SK-N-DZ (cell line): ENCODE results near the gene C21orf58.

ENCODE experiments used
- DNase-seq: peaks from one replicate; pipeline ENCODE4 v3.0.0-alpha.2; 2015; ENCODE audit warnings: low spot score

The C21orf58 gene

DNA sequence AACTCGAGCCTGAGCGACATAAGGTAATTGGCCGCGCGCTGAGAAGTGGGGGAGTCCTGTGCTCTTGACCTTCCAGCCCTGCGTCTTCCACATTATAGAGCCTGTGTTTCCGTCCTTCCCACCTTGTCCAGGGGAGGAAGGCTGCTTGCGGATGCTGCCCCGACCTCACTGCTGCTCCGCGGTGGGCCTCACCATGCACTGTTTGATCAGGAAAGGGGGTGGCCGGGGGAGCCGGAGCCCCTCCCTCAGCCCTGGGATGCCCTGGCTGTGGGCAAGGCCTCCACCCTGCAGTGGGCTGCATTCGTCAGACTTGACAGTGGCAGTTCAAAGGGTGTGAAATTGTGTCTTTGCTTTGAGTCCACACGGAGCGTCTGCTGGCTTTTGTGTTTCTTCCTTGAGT is 30.4 kb upstream of the C21orf58 start:
- DNase-seq = no peak

DNA sequence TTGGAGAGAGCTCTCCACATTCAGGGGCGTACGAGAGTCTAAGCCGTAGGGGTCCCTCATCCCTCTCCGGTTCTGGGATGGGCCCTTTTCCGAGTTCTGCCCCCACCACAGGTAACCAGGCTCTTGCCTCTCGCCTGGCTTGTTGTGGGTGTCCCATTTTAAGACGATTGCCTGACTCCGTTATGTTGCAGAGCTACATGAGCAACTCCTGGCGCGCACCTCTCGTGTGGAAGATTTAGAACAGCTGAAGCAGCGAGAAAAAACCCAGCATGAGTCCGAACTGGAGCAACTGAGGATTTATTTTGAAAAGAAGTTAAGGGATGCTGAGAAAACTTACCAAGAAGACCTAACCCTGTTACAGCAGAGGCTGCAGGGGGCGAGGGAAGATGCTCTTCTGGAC is 29.2 kb upstream of the C21orf58 start:
- DNase-seq = no peak

DNA sequence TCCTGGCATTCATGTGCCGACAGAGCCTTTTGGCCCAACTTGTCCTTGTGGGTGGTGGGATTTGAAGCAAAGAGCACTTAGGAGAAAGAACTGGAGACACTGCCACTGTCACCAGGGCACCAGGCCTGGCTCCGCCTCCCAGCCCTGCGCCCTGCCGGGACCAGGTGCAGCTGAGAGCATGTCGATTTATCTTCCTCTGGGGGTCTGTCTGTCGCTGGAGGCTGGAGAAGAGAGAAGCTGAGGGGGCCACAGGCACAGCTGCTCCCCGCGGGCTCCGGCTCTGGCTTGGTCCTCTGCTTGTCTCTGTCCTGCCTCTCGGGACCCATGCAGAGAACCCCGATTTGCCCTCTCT is 28.5 kb upstream of the C21orf58 start:
- no peak for DNase-seq

DNA sequence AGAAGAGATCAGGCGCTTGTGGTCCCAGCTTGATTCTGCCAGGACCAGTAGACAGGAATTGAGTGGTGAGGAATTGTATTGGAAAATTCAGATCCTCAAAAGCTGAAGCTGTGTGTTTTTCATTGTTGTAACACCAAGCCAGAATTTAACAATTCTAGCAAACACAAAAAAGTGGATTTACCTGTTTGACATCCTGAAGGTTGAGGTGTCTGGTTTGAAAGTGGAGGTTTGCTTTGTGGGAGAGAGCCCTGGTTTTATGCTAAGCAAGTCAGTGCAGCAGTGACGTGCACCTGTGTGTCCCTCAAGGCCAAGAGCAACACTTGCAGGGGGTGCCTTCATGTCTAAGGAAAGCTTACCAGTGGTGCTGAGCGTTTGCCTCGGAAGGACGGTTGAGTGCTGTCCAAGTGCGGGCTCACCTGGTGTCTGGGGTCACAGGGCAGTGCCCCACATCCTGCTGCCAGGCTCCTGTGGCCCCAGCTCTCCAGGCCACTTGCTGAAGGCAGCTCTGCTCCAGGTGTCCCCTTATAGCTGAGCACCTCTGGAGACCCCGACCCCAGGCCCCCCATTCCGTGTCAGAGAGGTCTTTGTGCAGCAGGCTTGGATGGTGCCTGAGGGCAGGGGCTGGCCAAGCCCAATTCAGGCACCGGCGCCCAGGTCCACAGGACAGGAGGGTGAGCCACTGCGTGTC is 27.9 kb upstream of the C21orf58 start:
- DNase-seq = no peak

DNA sequence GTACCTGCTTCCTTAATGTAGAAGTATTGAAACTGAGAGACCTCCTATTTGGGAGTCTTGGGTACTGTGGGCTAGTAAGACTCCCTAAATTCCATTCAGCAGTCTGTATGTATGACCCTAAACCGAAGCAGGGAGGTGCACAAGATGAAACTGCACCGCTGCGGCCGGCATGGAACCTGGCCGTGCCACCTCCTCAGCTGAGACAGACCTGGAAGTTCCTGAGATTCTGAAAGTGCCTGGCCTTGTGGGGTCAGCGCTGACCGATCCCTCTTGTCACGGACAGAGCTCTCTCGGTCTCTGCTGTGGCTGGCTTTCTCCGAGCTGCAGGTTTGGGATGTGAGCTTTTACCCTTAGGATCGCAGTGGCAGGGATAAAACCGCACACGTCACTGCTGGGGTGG is 27.3 kb upstream of the C21orf58 start:
- no peak for DNase-seq

DNA sequence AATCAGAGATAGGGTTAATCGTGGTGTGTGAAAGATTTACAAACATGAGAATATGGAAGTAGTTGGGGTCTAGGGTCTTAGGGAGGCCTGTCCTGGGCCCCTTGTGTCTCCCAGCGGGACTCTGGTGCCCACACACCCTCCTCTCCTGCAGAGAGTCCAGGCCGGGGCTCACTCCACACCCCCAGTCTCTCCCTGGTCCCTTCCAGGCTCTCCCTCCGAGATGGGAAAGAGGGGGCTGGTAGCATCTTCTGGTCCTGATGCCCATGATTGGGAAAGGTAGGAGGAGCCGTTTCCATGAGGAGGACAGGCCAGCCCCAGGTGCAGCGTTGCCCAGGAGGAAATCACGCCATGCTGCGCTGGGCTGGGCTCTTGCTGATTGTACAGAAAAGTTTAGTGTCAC is 26.9 kb upstream of the C21orf58 start:
- no peak for DNase-seq

DNA sequence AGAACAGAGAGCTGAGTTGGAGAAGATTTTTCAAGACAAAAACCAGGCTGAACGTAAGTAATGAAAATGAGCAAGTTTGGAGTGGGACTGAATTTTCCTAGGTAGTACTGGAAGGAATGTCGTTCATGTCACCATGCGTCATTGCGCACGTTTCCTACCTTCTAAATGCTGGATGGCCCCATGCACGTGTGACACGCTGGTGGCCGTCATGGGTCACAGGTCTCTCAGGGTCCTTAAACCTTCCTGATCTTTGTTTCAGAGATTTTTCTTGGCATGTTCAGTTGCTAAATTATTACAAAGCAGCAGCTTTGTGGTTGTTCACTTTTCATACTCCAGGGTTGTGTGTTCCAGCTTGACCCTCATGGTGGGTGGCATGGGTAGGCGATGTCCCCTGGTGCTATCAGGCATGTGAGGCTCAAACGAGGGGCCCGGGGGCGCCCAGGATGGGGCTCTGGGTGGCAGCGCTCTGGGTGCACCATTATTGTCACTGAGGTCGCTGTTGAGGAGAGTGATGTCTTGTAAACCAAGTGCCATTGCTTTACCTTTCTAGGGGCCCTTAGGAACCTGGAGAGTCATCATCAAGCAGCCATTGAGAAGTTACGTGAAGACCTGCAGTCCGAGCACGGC is 25.6 kb upstream of the C21orf58 start:
- no peak for DNase-seq

DNA sequence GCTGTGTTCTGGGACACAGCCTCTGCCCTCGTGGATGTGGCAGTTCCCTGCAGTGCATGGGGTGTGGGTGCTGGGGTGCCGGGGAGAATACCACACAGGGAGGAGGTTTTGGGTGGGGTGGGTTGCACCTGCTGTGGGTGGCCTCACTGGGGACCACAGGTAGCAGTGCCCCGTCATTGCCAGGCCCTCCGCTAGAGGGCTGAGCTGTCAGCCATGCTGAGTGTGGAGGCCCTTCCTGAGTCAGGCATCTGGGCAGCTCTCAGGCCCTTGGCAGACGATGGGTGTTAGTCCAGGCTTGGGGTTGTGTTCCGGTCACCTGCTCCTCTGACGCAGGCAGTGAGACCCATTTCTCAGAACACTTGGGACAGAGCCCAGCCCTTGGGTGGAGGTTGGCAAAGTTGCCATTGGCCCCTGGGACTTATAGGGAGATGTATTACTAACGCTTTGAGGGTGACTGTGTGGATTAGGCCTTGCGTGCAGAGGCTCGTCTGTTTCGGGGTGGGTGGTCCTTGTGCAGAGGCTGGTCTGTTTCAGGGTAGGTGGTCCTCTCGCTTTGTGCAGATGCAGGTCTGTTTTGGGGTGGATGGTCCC is 24.2 kb upstream of the C21orf58 start:
- DNase-seq = no peak

DNA sequence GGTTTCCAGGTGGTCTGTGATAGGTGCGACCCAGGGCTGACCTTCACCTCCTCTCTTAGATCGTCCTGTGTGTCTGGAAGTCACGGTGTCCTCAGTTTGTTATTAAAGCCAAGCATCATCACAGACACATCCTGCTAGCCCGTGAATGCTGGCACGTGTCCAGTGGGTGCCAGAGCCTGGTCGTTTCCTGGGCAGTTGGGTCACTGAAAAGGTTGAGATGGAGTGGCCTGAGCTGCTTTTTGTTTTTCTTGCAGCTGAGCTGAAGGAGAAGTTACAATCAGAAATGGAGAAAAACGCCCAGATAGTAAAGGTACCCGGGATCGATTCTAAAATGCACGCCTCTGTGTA is 23.5 kb upstream of the C21orf58 start:
- no peak for DNase-seq

DNA sequence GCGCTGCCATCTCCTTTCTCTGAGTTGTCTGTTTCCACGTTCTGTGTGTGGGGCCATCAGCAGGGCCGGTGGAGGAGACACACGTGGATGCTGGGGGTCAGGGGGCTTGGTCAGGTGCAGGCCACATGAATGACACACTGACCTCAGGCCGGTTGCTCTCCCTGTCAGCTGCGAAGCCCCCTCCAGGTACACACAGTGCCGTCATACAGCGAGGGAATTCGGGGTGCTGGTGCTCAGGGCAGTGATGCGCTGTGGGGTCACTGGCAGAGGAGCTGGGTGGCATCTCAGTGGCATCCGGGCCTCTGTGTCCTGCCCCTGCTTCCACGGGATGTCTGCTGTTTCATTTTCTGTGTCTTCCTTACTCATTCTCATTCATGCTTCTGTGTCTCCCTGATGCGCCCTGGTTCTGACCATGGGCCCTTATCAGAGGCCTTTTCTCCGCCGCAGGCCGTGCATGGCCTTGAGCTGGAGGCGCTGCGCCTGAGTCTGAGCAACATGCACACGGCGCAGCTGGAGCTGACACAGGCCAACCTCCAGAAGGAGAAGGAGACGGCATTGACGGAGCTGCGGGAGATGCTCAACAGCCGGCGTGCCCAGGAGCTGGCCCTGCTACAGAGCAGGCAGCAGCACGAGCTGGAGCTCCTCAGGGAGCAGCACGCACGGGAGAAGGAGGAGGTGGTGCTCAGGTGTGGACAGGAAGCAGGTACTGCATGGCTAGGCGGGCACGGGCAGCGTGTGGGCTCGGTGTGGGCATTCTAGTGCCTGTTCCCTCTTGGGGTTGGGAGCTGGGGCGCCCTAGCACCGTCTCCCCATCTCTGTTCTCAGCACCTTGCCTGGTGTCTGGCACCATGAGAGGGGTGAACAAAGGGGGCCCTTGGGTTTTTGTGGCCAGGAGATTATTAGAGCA is 22.9 kb upstream of the C21orf58 start:
- no peak for DNase-seq

DNA sequence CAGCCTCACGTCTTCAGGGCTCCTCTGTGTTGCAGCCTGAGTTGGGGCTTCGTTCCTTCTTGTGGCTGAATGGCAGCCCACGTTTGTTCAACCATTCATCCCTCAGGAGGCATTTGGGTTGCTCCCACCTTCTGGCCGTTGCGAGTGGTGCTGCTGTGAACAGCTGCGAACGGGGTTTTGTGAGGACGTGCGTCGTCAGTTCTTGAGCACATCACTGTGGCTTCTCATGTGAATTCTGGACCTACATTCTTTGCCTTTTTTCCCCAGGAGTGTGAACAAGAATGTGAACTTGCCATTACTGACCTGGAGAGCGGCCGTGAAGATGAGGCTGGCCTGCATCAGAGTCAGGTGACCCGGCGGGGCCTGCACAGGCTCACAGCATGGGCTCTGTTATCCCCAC is 22.2 kb upstream of the C21orf58 start:
- DNase-seq = no peak

DNA sequence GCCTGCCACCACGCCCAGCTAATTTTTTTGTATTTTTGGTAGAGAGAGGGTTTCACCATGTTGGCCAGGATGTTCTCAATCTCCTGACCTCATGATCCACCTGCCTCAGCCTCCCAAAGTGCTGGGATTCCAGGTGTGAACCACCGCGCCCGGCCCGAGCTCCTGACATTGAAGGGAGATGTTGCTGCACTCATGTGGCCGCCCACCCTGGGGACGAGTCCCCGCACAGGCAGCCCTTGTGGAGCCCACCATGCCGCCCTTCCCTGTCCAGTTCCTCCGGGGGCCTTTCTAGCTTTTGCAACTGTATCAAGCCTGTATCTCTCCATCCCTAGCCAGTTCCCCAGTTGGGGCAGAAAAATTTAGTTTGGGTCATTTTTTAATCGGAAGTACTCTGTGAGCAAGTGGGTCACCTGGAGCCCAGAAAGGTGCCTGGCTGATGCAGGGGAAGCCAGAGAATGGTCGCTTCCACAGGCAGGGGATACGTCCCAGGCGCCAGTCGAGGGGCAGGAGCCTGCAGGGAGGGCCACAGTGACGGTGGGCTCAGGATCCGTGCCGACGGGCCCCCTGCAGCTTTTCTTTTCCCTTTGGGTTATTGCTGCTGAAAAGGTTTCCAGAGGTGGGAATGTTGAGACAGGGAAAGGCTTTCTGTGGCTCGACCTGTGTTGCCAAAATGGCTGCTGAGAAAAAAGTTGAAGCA is 20.7 kb upstream of the C21orf58 start:
- no peak for DNase-seq

DNA sequence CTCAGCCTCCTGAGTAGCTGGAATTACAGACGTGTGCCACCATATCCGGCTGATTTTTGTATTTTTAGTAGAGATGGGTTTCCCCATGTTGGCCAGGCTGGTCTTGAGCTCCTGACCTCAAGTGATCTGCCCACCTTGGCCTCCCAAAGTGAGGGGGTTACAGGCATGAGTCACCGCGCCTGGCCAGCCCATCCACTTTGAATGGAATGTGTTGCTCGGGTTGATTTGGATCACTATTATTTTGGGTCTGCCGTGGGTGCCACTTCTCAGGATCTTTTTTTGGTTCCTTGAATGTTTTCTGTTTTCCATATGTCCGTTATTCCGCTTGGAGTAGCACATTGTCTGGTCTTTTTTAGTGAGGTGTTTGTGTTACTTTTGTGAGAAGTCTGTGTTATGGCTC is 17.3 kb upstream of the C21orf58 start:
- no peak for DNase-seq

DNA sequence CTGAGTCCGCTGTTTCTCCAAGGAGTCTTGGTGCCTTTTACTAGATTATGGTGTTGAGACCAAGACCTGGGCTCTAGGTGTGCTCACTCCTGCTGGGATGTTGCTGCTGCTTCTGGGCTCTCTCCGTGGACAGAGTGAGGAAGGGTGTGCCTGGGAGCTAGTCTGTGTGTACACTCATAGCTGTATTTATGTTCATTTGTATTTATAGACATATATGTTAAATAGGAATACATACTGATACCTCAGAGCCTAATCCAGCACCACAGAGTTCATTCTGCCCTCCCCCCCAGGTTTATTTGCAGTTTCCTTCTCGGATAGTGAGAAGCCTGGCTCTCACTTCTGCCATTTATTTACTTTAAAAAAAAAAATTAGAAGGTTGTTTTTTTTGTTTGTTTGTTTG is 12.9 kb upstream of the C21orf58 start:
- DNase-seq = no peak

DNA sequence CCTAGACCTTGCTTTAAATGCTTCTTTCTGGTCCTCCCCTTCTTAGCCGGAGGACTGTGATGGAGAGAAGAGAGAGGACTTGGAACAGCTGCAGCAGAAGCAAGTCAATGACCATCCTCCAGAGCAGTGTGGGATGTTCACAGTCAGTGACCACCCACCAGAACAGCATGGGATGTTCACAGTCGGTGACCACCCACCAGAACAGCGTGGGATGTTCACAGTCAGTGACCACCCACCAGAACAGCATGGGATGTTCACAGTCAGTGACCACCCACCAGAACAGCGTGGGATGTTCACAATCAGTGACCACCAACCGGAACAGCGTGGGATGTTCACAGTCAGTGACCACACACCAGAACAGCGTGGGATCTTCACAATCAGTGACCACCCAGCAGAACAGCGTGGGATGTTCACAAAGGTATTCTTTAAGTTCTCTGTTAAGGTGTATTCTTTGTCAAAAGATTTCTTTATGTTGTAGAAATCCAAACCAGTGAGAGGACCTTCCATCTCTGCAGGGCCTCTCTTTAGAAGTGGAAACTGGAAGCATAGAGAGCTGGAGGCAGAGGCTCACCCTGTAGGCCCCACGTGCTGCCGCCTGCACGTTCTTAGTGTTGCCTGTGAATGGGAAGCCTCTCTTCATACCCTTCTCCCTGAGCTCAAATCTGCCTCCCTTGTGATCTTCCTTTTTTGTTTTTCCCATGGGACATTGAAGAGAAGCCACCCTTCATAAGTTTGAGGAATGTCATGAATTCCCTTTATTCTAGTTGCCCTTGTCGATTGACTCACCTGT is 10.9 kb upstream of the C21orf58 start:
- no peak for DNase-seq

DNA sequence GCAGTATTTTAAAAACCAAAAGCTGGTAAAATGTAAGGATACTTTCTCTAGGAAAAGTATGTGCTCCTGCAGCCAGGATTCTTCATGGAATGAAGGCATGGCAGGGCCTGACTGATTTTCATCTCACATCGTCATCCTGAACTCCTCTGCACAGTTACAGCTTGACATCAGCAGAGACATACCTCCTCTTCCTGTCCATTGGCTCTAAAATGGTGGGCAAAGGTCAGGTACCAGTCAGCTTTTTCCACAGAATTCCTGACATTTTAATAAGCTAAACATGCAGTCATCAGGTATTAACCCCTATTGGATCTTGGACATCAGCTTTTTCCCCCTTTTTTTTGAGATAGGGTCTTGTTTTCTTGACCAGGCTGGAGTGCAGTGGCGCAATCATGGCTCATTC is 6.1 kb upstream of the C21orf58 start:
- DNase-seq = no peak

DNA sequence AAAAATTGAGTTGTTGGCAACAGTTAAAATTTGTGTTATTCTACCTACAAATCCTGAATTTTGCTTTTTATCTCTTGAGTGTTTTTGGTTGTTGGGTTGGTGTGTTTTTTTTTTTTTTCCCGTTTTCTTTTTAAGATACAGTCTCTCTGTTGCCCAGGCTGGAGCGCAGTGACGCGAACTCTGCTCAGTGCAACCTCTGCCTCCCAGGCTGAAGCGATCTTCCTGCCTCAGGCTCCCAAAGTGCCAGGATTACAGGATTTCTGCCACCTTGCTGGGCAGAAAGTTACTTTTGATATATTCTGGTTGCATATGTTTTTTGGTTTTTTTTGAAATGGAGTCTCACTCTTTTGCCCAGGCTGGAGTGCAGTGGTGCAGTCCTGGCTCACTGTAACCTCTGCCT is 4.5 kb upstream of the C21orf58 start:
- no peak for DNase-seq

DNA sequence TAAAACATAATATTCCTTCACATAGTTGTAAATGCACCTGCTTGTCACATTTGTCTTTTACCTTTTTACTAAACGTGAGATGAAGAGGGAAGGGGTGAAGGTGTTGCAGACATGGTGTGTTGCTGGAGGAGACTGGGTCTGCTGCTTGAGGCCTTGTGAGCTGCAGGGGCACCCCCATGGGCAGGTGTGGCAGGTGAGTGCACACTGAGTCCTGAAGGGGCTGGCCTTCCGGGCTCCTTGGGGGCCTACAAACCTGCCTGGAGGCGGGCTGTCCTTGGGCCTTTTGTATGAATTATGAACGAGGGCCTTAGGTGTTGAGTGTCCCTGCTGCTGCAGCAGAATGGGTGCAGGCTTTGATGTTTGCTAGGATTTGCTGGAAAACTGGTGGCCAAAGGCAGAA is 4.0 kb upstream of the C21orf58 start:
- no peak for DNase-seq

DNA sequence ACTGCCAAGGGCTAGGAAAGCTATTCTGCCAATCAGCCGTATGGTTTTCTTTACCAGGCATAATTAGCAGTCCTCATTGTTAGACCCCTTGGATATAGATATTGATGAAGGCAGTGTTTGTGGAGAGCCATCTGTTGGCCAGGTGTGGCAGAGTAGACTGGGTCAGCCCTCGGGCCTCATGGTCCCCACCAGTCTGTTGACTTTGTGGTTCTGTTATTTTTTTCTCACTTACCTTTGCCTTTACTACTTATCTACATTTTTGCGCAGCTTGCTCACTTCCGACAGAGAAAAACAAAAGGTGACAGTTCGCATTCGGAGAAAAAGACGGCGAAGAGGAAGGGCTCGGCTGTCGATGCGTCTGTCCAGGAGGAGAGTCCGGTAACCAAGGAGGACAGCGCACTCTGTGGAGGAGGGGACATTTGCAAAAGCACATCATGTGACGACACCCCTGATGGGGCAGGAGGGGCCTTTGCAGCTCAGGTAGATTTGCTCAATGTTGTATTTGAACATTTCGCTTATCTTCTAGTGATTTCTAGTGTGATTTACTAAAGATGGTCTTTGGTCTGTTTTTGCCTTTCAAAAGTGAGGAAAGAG is 2.5 kb upstream of the C21orf58 start:
- no peak for DNase-seq

DNA sequence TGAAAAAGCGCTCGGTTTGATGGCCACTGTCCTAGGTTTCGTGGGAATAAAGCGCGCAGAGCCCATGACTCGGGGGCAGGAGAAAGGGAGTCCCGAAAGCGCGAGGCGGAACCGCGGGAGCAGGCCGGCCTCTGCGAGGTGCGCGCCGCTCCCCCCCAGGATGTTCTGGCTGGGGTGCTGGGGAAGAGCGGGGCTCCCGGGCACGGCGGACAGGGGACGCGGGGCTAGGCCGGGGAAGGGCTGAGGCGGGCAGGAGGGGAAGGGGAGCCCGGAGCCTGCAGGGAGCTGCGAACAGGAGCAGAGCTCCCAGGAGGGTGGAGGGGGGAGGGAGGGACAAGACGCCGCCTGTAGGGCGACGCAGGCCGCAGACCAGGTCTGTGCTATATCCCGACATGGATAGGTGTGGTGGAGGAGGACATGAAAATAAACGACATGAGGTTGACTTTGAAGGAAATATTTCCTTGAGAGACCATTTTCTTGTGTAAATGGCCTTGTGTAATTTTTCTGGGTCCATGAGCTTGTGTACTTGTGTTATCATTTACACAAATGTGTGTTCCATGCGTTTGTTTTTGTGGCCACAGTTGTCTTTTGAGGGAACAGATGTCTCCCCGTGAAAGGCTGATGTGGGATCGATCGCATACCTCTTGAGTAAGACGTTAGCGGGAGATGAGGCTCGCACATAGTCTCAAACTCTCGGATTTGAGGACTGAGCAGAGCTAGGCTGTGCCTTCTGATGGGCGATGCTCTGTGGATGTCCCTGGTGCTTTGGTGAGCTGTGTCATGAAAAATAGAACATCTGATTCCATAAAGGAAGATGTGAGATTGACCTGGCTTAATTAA is 1.6 kb upstream of the C21orf58 start:
- peak; percentile 68 for DNase-seq
